Testis (tissue), 3 donors: Measurements from ENCODE around the gene ZNF574. TPM values are rescaled to one million over a fixed set of nuclear protein-coding genes. Genes with fewer than 3 reads are reported as not detected.

Source experiments
- DNase-seq: peaks from one replicate; pipeline ENCODE4 v3.0.0-alpha.2; 2019
- H3K27ac ChIP-seq, 2 donors: fragments of 200-600 bp; sonication (generic); one replicate each; pipeline ENCODE4 v1.5.1; 2019
- H3K27me3 ChIP-seq: fragments of 200-600 bp; sonication (generic); one replicate; pipeline ENCODE4 v1.5.1; 2019
- H3K36me3 ChIP-seq: fragments of 200-600 bp; sonication (generic); one replicate; pipeline ENCODE4 v1.5.1; 2017; ENCODE audit warnings: low read depth; ENCODE audit errors: missing control alignments
- H3K4me1 ChIP-seq: fragments of 200-600 bp; sonication (generic); one replicate; pipeline ENCODE4 v1.5.1; 2019
- H3K4me3 ChIP-seq, 2 donors: fragments of 200-600 bp; sonication (generic); one replicate each; pipeline ENCODE4 v1.5.1; 2017 to 2019
- H3K9me3 ChIP-seq: fragments of 200-600 bp; sonication (generic); one replicate; pipeline ENCODE4 v1.5.1; 2017
- POLR2A ChIP-seq: fragments of 450-650 bp; IDR thresholded peaks from one replicate; pipeline ENCODE4 v1.6.1; 2017; ENCODE audit warnings: antibody characterized with exemption, mild to moderate bottlenecking, moderate library complexity
- WGBS, 2 donors: methylation state at CpG; one replicate each; pipeline ENCODE4 v1.1.5; 2018; 5-methylcytosine and 5-hydroxymethylcytosine counted together
- intact Hi-C: fragments of 100-400 bp; cut with DNase I; formaldehyde crosslinking; loops from one replicate; pipeline ENCODE4 v1.15.1; 2023; ENCODE audit warnings: low total_unique reads
- polyA plus RNA-seq: library from polyadenylated mRNA; stranded (reverse); fragments of 350-450 nt; fragmentation: Illumina TruSeq; extraction: RNeasy Lipid Tissue Mini Kit (QIAGEN cat#74804); gene quantifications from one replicate; pipeline ENCODE4 v1.2.3, GENCODE V29; 2014; ENCODE audit warnings: low read depth, low replicate concordance; ENCODE audit not compliant: insufficient read depth
- total RNA-seq, 2 donors: library from RNA; depleted of rRNA; stranded (reverse); fragments of >200 nt; gene quantifications; one replicate each; pipeline ENCODE4 v1.2.3, GENCODE V29; 2016
- TF ChIP-seq, protein P1 (sequence below), 3 experiments: fragments of 450-650 bp in 2 of 3; fragments of 200-600 bp in 1 of 3; sonication (generic) in 1 of 3; IDR thresholded peaks; one replicate each; pipeline ENCODE4 v1.5.1; 2016 to 2019; ENCODE audit warnings: antibody characterized with exemption in 3 of 3, mild to moderate bottlenecking in 2 of 3, moderate library complexity in 1 of 3

The ZNF574 gene
- total and polyA plus RNA-seq, 3 donors from 2014 or later, result 47.4 to 64.8 (median 63.2) TPM

DNA sequence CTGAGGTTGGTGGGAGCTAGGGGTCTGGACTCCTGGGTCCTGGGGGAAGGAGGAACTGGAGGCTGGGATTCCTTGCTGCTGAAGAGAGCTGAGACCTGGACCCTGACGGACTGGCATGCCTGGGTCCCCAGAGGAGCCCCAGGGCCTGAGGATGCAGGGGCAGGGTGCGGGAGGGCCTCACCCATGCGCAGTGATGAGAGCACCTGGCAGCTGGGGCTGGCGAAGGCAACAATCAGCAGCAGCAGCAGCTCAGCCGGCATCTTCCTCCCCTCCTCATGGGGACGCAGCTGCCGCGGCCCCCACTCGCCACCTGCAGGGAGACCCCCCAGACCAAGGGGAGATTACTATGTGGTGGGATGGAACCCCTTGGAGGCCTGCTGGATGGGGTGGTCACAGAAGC, 10.5 kb upstream of the ZNF574 start:
- intact Hi-C loops, result no loop called here
- WGBS, 2 donors, result 95 to 100% methylated on average over 2 to 9 of the region's 9 CpGs
- H3K27ac ChIP-seq, result no peak overlapping the region
- no peaks in the 10 kb centered on the region for H3K27me3 ChIP-seq
- no peaks in the 10 kb centered on the region for H3K36me3 ChIP-seq
- no peak for TF ChIP-seq POLR2A
- TF ChIP-seq, protein P1, sequence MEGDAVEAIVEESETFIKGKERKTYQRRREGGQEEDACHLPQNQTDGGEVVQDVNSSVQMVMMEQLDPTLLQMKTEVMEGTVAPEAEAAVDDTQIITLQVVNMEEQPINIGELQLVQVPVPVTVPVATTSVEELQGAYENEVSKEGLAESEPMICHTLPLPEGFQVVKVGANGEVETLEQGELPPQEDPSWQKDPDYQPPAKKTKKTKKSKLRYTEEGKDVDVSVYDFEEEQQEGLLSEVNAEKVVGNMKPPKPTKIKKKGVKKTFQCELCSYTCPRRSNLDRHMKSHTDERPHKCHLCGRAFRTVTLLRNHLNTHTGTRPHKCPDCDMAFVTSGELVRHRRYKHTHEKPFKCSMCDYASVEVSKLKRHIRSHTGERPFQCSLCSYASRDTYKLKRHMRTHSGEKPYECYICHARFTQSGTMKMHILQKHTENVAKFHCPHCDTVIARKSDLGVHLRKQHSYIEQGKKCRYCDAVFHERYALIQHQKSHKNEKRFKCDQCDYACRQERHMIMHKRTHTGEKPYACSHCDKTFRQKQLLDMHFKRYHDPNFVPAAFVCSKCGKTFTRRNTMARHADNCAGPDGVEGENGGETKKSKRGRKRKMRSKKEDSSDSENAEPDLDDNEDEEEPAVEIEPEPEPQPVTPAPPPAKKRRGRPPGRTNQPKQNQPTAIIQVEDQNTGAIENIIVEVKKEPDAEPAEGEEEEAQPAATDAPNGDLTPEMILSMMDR (IDR thresholded peaks at IDR 0.05), result no peak
- no peaks in the 10 kb centered on the region for H3K9me3 ChIP-seq
- H3K4me1 ChIP-seq, result no peaks in the 10 kb centered on the region
- no peak for DNase-seq
- H3K4me3 ChIP-seq, result no peak overlapping the region

DNA sequence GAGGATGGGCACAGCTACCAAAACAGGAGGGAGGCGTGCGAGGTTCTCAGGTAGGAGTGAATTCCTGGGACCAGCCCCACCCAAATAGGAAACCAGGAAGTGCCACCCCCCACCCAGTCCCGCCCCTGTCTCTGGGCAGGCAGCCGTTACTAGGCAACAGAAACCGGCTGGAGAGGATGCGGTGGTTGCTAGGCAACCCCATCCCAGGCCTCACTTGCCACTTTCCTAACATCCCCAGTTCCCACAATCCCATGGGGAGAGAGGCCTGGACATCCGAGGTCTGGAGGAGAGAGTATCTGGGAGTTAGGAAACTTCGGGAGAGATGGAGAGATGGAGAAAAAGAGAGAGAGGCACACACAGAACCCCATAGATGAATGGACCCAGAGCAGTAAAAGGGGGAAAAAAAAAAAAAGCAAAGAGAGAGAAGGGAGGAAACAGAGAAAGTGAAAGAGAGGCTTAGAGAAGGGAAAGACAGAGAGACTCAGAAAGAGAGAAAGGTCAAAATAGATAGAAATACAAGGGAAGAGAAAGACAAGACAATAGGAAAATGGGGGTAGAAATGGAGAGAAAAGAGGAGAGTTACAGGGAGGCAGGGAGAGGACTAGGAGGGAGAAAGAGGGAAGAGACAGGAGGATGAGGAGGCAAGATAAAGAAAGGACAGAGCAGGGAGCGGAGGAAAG, 9.8 kb upstream of the ZNF574 start:
- H3K4me1 ChIP-seq, result no peaks in the 10 kb centered on the region
- H3K27me3 ChIP-seq, result no peaks in the 10 kb centered on the region
- WGBS, 2 donors, result 62 to 67% methylated on average over 7 to 9 of the region's 9 CpGs
- H3K9me3 ChIP-seq, result no peaks in the 10 kb centered on the region
- no peaks in the 10 kb centered on the region for H3K36me3 ChIP-seq
- TF ChIP-seq, protein P1 (IDR thresholded peaks at IDR 0.05), result no peak
- TF ChIP-seq POLR2A, result no peak
- intact Hi-C loops, result no loop called here
- H3K4me3 ChIP-seq, result no peak overlapping the region
- DNase-seq, result peak; percentile 37
- no peak overlapping the region for H3K27ac ChIP-seq

DNA sequence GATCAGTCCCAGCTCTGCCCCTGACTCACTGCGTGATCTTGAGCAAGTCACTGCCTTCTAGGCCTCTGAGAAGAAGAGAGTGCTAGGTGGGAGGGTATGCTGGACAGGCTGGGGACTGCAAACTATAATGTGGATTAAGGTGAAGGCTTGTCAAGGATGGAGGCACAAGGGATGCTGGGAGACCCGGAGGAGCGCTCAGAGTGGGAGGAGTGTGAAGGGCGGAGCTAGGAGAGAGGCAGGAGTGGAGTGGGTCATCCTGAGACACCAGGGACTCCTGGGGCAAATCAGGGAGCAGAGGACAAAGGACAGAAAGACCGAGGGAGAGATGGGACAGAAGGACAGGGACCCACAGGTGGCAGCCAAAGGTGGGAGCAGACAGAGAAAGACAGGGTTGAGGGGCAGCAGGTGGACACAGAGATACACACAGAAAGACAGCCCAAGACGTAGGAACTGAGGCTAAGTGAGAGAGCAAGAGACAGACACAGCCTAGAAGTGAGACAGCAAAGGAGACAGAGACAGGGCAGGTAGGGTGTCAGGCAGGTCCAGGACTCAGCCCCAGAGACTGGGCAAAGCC, 8.6 kb upstream of the ZNF574 start:
- no peaks in the 10 kb centered on the region for H3K4me1 ChIP-seq
- no peaks in the 10 kb centered on the region for H3K9me3 ChIP-seq
- no peak overlapping the region for H3K27ac ChIP-seq
- H3K4me3 ChIP-seq, result no peak overlapping the region
- WGBS, 2 donors, result 84 to 88% methylated on average over 6 of the region's 6 CpGs
- no peak for TF ChIP-seq POLR2A
- TF ChIP-seq, protein P1 (IDR thresholded peaks at IDR 0.05), result no peak
- no peak for DNase-seq
- intact Hi-C loops, result no loop called here
- no peaks in the 10 kb centered on the region for H3K27me3 ChIP-seq
- H3K36me3 ChIP-seq, result no peaks in the 10 kb centered on the region

DNA sequence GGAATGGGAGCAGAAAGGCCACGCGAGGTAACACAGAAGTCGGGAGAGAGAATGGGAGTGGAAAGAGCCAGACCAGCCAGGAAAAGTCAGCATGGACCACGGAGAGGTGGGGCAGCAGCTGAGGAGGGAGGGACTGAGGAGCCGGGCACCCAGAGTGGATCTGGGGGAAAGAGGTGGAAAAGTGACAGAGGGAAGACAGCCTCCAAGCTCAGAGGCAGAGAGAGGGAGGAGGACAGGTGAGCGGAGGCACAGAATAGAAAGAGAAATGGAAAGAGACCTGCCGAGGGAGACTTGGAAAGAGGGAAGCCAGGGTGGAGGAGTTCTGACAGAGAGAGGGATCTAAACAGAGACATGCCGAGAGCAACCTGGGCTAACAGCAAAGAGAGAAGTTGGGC, 7.6 kb upstream of the ZNF574 start:
- Histone ChIP-seq H3K9me3 (no peaks in the 10 kb centered on the region), H3K27me3 (no peaks in the 10 kb centered on the region), H3K4me3 (no peak overlapping the region), H3K27ac (no peak overlapping the region), H3K36me3 (no peaks in the 10 kb centered on the region), H3K4me1 (no peaks in the 10 kb centered on the region)
- TF ChIP-seq POLR2A, result no peak
- TF ChIP-seq, protein P1 (IDR thresholded peaks at IDR 0.05), result no peak
- intact Hi-C loops, result no loop called here
- DNase-seq, result no peak
- WGBS, 2 donors, result 46 to 47% methylated on average over 8 of the region's 8 CpGs
